Activated CD4-positive, alpha-beta T cell treated with anti-CD3 and anti-CD28 coated beads, Interleukin-2, amount 50 U/mL, for 24 hours (primary cell): ENCODE results near the gene FOXC1.

Source experiments
- DNase-seq, 2 donors: peaks; one replicate each; pipeline ENCODE4 v3.0.0-alpha.2; 2020; ENCODE audit warnings: low read depth in 1 of 2, low spot score in 1 of 2

Gene FOXC1

GRCh38 chr6:1609648-1610496, at the start of gene FOXC1:
TSS of gene FOXC1 (plus strand) at chr6:1609915. CDS start at chr6:1610446, 531 bp downstream.
- peak; percentile 18 to 27 for DNase-seq

- no peak for DNase-seq
Measured at GRCh38 chr6:1560281-1561058, 49.2 kb upstream of the FOXC1 start.

- DNase-seq, result no peak
Measured at GRCh38 chr6:1561355-1561754, 48.4 kb upstream of the FOXC1 start.

DNA sequence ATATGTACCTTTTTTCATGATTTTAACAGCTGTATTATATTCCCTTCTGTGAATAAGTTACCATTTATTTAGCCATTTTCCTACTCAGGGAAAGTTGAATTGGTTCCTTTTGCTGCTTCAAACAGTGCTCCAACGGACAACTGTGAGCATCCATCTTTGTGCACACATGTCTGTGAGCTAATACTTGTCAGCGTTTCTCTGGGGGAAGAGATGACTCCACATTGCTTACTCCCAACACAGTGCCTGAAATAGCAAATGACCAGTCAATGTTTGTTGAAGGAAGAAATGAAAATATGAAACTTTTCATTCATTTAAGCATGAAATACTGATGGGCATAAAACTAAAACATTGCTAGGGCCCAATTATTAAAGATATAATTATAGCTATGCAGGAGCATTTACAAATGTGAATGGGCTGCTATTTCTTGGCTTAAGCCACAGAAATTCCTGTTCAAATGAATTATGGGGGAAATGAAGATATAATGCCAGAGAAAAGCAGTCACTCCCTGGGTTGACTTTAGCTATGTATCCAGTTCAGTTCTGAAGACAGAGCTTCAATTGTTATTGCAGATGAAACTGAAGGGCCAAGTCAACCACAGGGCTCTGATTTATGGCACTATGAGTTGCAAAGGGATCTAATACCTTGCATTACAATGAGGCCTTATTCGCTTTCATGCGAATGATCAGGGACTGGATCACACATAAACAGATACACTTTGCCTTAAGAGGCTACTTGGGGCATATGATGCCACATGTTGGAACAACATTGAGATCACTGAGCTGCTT, 47.4 kb upstream of the FOXC1 start:
- DNase-seq, result no peak

DNA sequence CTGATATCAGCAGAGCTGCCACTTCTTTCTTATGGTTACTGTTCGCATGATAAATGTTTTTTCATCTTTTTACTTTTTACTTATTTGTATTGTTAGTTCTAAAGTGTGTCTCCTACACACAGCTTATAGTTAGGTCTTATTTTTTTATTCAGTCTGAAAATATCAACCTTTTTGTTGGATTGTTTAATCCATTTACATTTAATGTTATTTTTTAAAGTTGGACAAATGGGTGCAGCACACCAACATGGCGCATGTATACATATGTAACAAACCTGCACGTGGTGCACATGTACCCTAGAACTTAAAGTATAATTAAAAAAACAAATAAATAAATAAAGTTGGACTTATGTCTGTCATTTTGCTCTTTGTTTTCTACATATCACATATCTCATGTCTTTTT, 40.3 kb upstream of the FOXC1 start:
- DNase-seq, result no peak

- no peak for DNase-seq
Measured at GRCh38 chr6:1570848-1571247, 38.9 kb upstream of the FOXC1 start.

GRCh38 chr6:1572892-1573291, 36.8 kb upstream of the FOXC1 start:
- DNase-seq, result no peak

- no peak for DNase-seq
Measured at GRCh38 chr6:1574083-1574761, 35.5 kb upstream of the FOXC1 start.

DNA sequence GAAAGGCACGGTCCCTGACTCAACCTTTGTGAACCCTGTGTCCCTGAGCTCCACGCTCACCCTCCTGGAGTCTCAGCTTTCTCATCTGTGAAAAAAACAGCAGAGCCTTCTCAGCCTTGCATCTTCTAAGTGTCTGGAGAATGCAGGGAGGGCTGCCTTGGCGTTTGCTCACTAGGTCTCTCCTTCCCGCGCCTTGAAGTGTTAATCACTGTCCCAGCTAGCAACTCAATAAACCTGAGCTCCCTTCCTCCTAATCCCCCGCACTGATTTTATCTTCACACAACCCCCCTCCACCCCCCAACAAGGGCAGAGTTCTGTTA, 34.9 kb upstream of the FOXC1 start:
- DNase-seq, result no peak

GRCh38 chr6:1575210-1576041, 34.3 kb upstream of the FOXC1 start:
- DNase-seq, result no peak

- DNase-seq, result no peak
Measured at GRCh38 chr6:1576166-1576565, 33.5 kb upstream of the FOXC1 start.

- no peak for DNase-seq
Measured at GRCh38 chr6:1576711-1577110, 33.0 kb upstream of the FOXC1 start.

DNA sequence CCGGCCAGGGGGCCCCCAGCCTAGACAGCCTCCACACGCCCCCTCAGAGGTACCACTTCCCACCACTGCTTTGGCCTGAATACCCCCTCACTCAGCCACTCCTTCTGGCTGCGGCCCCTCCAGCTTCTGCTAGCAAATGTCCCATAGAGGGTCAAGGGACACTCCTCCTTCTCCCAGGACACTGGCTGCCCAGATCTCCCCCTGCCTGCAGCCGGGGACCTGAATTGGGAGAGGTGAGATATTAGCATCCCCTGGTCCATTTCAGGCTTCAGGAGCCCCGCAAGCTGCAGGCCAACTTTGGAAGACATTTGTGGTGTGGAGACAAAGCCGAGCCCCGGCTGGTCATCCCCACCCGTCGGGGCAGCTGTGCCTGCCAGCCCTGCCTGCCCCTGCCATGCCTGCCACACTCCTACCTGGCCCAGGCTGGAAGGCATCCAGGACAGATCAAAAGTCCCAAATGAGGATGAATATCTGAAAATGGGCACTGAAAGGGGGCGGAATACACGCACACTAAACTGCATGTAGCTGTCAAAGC, 32.5 kb upstream of the FOXC1 start:
- no peak for DNase-seq

GRCh38 chr6:1577896-1578745, 31.6 kb upstream of the FOXC1 start:
- DNase-seq, result no peak

DNA sequence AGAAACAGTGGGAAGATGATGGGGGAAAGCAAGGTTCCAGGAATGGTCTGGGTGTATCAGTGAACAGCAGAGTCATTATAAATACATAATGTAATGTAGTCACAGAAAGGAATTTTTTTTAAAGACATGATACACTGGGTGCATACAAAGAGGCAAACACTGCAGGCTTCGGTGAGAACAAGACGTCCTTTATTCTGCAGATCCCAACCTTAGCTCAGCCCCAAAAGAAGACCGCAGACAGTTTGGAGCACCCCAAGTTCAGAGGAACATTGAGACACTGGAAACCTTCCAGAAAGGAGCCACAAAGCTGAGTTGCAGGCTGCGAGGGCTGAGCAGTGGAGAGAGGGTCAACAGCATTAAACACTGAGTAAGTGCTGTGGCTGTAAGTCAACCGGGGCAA, 30.6 kb upstream of the FOXC1 start:
- DNase-seq, result no peak

- no peak for DNase-seq
Measured at GRCh38 chr6:1580109-1580508, 29.6 kb upstream of the FOXC1 start.

GRCh38 chr6:1580585-1580984, 29.1 kb upstream of the FOXC1 start:
- no peak for DNase-seq

- DNase-seq, result no peak
Measured at GRCh38 chr6:1581120-1581991, 28.4 kb upstream of the FOXC1 start.
